GM23338 (cell line): ENCODE results near the gene LIPH.

Source experiments
- CREB1 ChIP-seq: fragments of 250-450 bp; sonication (Bioruptor Pico); IDR thresholded peaks from 2 replicates; pipeline ENCODE4 v1.5.0; 2020; ENCODE audit warnings: low read depth, mild to moderate bottlenecking, moderate library complexity
- EZH2 ChIP-seq: fragments of 200-600 bp; sonication (generic); IDR thresholded peaks from one replicate; pipeline ENCODE4 v1.8.0; 2017; ENCODE audit warnings: antibody characterized with exemption, mild to moderate bottlenecking, low read depth; ENCODE audit not compliant: unreplicated experiment
- EZH2phosphoT487 ChIP-seq: fragments of 200-600 bp; sonication (generic); IDR thresholded peaks from one replicate; pipeline ENCODE4 v1.8.1; 2018; ENCODE audit warnings: antibody characterized with exemption; ENCODE audit not compliant: unreplicated experiment
- JUNB ChIP-seq: IDR thresholded peaks from one replicate; pipeline ENCODE4 v1.6.1; 2016; ENCODE audit warnings: antibody characterized with exemption; ENCODE audit not compliant: unreplicated experiment
- NANOG ChIP-seq: IDR thresholded peaks from 2 replicates; pipeline ENCODE4 v1.6.1; 2016; ENCODE audit warnings: antibody characterized with exemption, borderline replicate concordance
- POLR2AphosphoS5 ChIP-seq: IDR thresholded peaks from 2 replicates; pipeline ENCODE4 v1.6.1; 2016; ENCODE audit warnings: antibody characterized with exemption, low read depth
- STAT1 ChIP-seq: IDR thresholded peaks from one replicate; pipeline ENCODE4 v1.6.1; 2016; ENCODE audit warnings: antibody characterized with exemption; ENCODE audit not compliant: unreplicated experiment
- ZNF331 ChIP-seq: fragments of 250-450 bp; sonication (Bioruptor Pico); IDR thresholded peaks from 2 replicates; pipeline ENCODE4 v1.5.0; 2020; ENCODE audit warnings: low read depth, mild to moderate bottlenecking, moderate library complexity
- TF ChIP-seq, protein P1 (sequence below), 2 experiments: fragments of 200-600 bp in 1 of 2; sonication (generic) in 1 of 2; conservative IDR thresholded peaks; 2 replicates each; pipeline versions ENCODE4 v1.5.1 to v1.6.1; 2016 to 2017; ENCODE audit warnings: antibody characterized with exemption in 2 of 2, low read depth in 2 of 2, mild to moderate bottlenecking in 2 of 2, moderate library complexity in 1 of 2
- TF ChIP-seq, protein P2 (sequence below): IDR thresholded peaks from one replicate; pipeline ENCODE4 v1.6.1; 2018; ENCODE audit warnings: antibody characterized with exemption; ENCODE audit not compliant: unreplicated experiment
- TF ChIP-seq, protein P3 (sequence below): IDR thresholded peaks from 2 replicates; pipeline ENCODE4 v1.6.1; 2016; ENCODE audit warnings: antibody characterized with exemption
- TF ChIP-seq, protein P4 (sequence below): fragments of 250-450 bp; sonication (Bioruptor Pico); IDR thresholded peaks from 2 replicates; pipeline ENCODE4 v1.5.0; 2020; ENCODE audit warnings: mild to moderate bottlenecking, moderate library complexity

DNA sequence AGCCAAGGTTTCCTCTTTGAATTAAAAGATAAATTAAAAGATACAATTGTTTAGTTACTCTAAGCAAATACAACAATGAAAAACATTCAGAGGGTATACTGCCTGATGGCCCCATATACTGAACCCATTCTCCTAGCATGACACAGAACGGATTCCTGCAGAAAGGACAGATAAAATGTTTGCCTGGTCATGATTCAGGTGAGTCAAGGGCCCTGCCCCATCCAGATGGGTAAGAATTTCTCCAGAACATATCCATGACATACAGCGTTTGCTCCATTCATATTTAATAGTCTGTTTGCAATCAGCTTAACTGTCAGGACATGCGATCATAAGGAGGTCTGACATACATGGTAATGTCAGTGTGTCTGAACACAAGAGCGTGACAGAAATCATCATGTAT, 62.1 kb downstream of the LIPH start:
- TF ChIP-seq, protein P1, sequence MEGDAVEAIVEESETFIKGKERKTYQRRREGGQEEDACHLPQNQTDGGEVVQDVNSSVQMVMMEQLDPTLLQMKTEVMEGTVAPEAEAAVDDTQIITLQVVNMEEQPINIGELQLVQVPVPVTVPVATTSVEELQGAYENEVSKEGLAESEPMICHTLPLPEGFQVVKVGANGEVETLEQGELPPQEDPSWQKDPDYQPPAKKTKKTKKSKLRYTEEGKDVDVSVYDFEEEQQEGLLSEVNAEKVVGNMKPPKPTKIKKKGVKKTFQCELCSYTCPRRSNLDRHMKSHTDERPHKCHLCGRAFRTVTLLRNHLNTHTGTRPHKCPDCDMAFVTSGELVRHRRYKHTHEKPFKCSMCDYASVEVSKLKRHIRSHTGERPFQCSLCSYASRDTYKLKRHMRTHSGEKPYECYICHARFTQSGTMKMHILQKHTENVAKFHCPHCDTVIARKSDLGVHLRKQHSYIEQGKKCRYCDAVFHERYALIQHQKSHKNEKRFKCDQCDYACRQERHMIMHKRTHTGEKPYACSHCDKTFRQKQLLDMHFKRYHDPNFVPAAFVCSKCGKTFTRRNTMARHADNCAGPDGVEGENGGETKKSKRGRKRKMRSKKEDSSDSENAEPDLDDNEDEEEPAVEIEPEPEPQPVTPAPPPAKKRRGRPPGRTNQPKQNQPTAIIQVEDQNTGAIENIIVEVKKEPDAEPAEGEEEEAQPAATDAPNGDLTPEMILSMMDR (conservative IDR thresholded peaks at IDR 0.05; ENCODE audit: low read depth in 2 of 2) = no peak
- TF ChIP-seq POLR2AphosphoS5 (no peak), EZH2 (no peak), STAT1 (no peak), JUNB (no peak), CREB1 (CRISPR knock-in tag) (no peak), EZH2phosphoT487 (no peak), ZNF331 (CRISPR knock-in tag) (no peak), NANOG (no peak)
- TF ChIP-seq, protein P2, sequence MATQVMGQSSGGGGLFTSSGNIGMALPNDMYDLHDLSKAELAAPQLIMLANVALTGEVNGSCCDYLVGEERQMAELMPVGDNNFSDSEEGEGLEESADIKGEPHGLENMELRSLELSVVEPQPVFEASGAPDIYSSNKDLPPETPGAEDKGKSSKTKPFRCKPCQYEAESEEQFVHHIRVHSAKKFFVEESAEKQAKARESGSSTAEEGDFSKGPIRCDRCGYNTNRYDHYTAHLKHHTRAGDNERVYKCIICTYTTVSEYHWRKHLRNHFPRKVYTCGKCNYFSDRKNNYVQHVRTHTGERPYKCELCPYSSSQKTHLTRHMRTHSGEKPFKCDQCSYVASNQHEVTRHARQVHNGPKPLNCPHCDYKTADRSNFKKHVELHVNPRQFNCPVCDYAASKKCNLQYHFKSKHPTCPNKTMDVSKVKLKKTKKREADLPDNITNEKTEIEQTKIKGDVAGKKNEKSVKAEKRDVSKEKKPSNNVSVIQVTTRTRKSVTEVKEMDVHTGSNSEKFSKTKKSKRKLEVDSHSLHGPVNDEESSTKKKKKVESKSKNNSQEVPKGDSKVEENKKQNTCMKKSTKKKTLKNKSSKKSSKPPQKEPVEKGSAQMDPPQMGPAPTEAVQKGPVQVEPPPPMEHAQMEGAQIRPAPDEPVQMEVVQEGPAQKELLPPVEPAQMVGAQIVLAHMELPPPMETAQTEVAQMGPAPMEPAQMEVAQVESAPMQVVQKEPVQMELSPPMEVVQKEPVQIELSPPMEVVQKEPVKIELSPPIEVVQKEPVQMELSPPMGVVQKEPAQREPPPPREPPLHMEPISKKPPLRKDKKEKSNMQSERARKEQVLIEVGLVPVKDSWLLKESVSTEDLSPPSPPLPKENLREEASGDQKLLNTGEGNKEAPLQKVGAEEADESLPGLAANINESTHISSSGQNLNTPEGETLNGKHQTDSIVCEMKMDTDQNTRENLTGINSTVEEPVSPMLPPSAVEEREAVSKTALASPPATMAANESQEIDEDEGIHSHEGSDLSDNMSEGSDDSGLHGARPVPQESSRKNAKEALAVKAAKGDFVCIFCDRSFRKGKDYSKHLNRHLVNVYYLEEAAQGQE = no peak
- TF ChIP-seq, protein P3, sequence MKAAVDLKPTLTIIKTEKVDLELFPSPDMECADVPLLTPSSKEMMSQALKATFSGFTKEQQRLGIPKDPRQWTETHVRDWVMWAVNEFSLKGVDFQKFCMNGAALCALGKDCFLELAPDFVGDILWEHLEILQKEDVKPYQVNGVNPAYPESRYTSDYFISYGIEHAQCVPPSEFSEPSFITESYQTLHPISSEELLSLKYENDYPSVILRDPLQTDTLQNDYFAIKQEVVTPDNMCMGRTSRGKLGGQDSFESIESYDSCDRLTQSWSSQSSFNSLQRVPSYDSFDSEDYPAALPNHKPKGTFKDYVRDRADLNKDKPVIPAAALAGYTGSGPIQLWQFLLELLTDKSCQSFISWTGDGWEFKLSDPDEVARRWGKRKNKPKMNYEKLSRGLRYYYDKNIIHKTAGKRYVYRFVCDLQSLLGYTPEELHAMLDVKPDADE = no peak
- TF ChIP-seq, protein P4, sequence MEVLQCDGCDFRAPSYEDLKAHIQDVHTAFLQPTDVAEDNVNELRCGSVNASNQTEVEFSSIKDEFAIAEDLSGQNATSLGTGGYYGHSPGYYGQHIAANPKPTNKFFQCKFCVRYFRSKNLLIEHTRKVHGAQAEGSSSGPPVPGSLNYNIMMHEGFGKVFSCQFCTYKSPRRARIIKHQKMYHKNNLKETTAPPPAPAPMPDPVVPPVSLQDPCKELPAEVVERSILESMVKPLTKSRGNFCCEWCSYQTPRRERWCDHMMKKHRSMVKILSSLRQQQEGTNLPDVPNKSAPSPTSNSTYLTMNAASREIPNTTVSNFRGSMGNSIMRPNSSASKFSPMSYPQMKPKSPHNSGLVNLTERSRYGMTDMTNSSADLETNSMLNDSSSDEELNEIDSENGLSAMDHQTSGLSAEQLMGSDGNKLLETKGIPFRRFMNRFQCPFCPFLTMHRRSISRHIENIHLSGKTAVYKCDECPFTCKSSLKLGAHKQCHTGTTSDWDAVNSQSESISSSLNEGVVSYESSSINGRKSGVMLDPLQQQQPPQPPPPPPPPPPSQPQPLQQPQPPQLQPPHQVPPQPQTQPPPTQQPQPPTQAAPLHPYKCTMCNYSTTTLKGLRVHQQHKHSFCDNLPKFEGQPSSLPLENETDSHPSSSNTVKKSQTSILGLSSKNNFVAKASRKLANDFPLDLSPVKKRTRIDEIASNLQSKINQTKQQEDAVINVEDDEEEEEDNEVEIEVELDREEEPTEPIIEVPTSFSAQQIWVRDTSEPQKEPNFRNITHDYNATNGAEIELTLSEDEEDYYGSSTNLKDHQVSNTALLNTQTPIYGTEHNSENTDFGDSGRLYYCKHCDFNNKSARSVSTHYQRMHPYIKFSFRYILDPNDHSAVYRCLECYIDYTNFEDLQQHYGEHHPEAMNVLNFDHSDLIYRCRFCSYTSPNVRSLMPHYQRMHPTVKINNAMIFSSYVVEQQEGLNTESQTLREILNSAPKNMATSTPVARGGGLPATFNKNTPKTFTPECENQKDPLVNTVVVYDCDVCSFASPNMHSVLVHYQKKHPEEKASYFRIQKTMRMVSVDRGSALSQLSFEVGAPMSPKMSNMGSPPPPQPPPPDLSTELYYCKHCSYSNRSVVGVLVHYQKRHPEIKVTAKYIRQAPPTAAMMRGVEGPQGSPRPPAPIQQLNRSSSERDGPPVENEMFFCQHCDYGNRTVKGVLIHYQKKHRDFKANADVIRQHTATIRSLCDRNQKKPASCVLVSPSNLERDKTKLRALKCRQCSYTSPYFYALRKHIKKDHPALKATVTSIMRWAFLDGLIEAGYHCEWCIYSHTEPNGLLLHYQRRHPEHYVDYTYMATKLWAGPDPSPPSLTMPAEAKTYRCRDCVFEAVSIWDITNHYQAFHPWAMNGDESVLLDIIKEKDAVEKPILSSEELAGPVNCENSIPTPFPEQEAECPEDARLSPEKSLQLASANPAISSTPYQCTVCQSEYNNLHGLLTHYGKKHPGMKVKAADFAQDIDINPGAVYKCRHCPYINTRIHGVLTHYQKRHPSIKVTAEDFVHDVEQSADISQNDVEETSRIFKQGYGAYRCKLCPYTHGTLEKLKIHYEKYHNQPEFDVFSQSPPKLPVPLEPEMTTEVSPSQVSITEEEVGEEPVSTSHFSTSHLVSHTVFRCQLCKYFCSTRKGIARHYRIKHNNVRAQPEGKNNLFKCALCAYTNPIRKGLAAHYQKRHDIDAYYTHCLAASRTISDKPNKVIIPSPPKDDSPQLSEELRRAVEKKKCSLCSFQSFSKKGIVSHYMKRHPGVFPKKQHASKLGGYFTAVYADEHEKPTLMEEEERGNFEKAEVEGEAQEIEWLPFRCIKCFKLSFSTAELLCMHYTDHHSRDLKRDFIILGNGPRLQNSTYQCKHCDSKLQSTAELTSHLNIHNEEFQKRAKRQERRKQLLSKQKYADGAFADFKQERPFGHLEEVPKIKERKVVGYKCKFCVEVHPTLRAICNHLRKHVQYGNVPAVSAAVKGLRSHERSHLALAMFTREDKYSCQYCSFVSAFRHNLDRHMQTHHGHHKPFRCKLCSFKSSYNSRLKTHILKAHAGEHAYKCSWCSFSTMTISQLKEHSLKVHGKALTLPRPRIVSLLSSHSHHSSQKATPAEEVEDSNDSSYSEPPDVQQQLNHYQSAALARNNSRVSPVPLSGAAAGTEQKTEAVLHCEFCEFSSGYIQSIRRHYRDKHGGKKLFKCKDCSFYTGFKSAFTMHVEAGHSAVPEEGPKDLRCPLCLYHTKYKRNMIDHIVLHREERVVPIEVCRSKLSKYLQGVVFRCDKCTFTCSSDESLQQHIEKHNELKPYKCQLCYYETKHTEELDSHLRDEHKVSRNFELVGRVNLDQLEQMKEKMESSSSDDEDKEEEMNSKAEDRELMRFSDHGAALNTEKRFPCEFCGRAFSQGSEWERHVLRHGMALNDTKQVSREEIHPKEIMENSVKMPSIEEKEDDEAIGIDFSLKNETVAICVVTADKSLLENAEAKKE (CRISPR knock-in tag) = no peak
